K562 (cell line): Measurements from ENCODE around the gene NPY1R. TPM values are rescaled to one million over a fixed set of nuclear protein-coding genes. Genes with fewer than 3 reads are reported as not detected.

ENCODE experiments used
- ATAC-seq: fragments of 200-7000 bp; cut with Tn5 transposase; 3 replicates; pipeline ENCODE4 v1.9.1; 2020; ENCODE audit warnings: moderate library complexity
- BruUV-seq: library from RNA; stranded (reverse); fragments of 400-500 nt; replicated peaks from 2 replicates; lab custom pipeline; 2021; lab: Mats Ljungman, UMichigan
- CTCF ChIA-PET: fragments of 300-600 bp; formaldehyde crosslinking; extraction: SDS; loops from one replicate; lab custom pipeline; 2021; ENCODE audit warnings: low intra/inter-chr PET ratio; lab: Yijun Ruan, JAX
- POLR2A ChIA-PET: fragments of 300-600, 350-650 bp; sonication (Branson Sonifier 250); formaldehyde crosslinking; extraction: SDS; loops from one replicate; lab custom pipeline; 2021; ENCODE audit warnings: antibody characterized with exemption, inconsistent platforms; lab: Yijun Ruan, JAX
- DNase-seq, 4 experiments: peaks; one replicate each; pipeline versions ENCODE4 v3.0.0 to v3.0.0-alpha.2; 2011 to 2018; ENCODE audit warnings: low spot score in 3 of 4, mixed read lengths in 3 of 4; ENCODE audit errors: extremely low read depth in 1 of 4
- FAIRE-seq: peaks from 2 replicates; lab custom pipeline; 2011; peaks lifted over from hg19 to GRCh38; lab: Jason Lieb, UNC
- H2AFZ ChIP-seq: 2 replicates; pipeline ENCODE4 v1.6.0; 2011; ENCODE audit warnings: low read depth, low read length, control low read depth, inconsistent platforms
- H3K27ac ChIP-seq: fragments of 200-600 bp; 3 replicates; pipeline ENCODE4 v1.8.0; 2011; ENCODE audit warnings: low read depth, mild to moderate bottlenecking, control low read depth, inconsistent platforms, low read length, moderate library complexity, mixed read lengths; ENCODE audit errors: extremely low read depth
- H3K27me3 ChIP-seq, 2 experiments: fragments of 300-600 bp in 1 of 2; 2 replicates in 1 of 2; 3 replicates in 1 of 2; pipeline versions ENCODE4 v1.6.0 to v1.8.0; 2011; ENCODE audit warnings: inconsistent platforms in 2 of 2, low read length in 2 of 2, mild to moderate bottlenecking in 1 of 2, mixed read lengths in 1 of 2, moderate library complexity in 1 of 2; ENCODE audit not compliant: control insufficient read depth in 2 of 2, insufficient read depth in 2 of 2
- H3K36me3 ChIP-seq: fragments of 300-600 bp; 3 replicates; pipeline ENCODE4 v1.8.0; 2011; ENCODE audit warnings: mild to moderate bottlenecking, low read length, inconsistent platforms; ENCODE audit not compliant: control insufficient read depth, insufficient read depth
- H3K4me1 ChIP-seq, 2 experiments: fragments of 200-600 bp in 1 of 2; replicated peaks in 1 of 2; 2 replicates in 1 of 2; 3 replicates in 1 of 2; pipeline versions ENCODE4 v1.5.1 to v1.8.0; 2011; ENCODE audit warnings: inconsistent platforms in 2 of 2, low read length in 2 of 2, mild to moderate bottlenecking in 1 of 2, mixed read lengths in 1 of 2, moderate library complexity in 1 of 2; ENCODE audit not compliant: control insufficient read depth in 2 of 2, insufficient read depth in 2 of 2
- H3K4me2 ChIP-seq: 2 replicates; pipeline ENCODE4 v1.6.1; 2011; ENCODE audit warnings: low read length, control low read depth, inconsistent platforms, mixed read lengths; ENCODE audit not compliant: insufficient read depth
- H3K4me3 ChIP-seq: fragments of 200-600 bp; sonication (generic), shearing (Covaris generic); 2 replicates; pipeline ENCODE4 v1.5.1; 2016; ENCODE audit warnings: control low read depth, inconsistent platforms
- H3K79me2 ChIP-seq: fragments of 200-600 bp; 3 replicates; pipeline ENCODE4 v1.8.0; 2011; ENCODE audit warnings: low read length, inconsistent platforms; ENCODE audit not compliant: control insufficient read depth, insufficient read depth
- H3K9ac ChIP-seq, 2 experiments: 2 replicates each; pipeline versions ENCODE4 v1.6.0 to v1.6.1; 2011; ENCODE audit warnings: low read depth in 2 of 2, low read length in 2 of 2, control low read depth in 1 of 2, inconsistent platforms in 1 of 2, mild to moderate bottlenecking in 1 of 2, mixed read lengths in 1 of 2; ENCODE audit not compliant: insufficient read depth in 1 of 2
- H3K9me1 ChIP-seq: one replicate; pipeline ENCODE4 v1.6.0; 2011; ENCODE audit warnings: inconsistent platforms, mild to moderate bottlenecking, low read length, moderate library complexity; ENCODE audit not compliant: control insufficient read depth, insufficient read depth
- H3K9me3 ChIP-seq: replicated peaks from 2 replicates; pipeline ENCODE4 v1.5.1; 2011; ENCODE audit warnings: low read depth, low read length, inconsistent platforms; ENCODE audit not compliant: control insufficient read depth, insufficient read depth
- H4K20me1 ChIP-seq: replicated peaks from 2 replicates; pipeline ENCODE4 v1.6.1; 2011; ENCODE audit warnings: low read length, inconsistent platforms, mixed read lengths; ENCODE audit not compliant: control insufficient read depth, insufficient read depth
- CEBPG ChIP-seq, 3 experiments: fragments of 200-800 bp in 1 of 3; sonication (Bioruptor generic) in 1 of 3; sonication (generic) in 1 of 3; formaldehyde crosslinking in 1 of 3; IDR thresholded peaks in 2 of 3; conservative IDR thresholded peaks in 1 of 3; 2 replicates each; pipeline versions ENCODE4 v1.6.1 to v1.8.0; 2016 to 2022; ENCODE audit warnings: missing compliant biosample characterization in 2 of 3, missing genetic modification characterization in 2 of 3, mild to moderate bottlenecking in 1 of 3, missing genetic modification reagents in 1 of 3
- KLF13 ChIP-seq: fragments of 450-650 bp; IDR thresholded peaks from 2 replicates; pipeline ENCODE4 v1.6.1; 2016; ENCODE audit warnings: missing genetic modification characterization, low read depth, mild to moderate bottlenecking, missing compliant biosample characterization, moderate library complexity, borderline replicate concordance
- MYNN ChIP-seq, 2 experiments: sonication (generic); formaldehyde crosslinking in 1 of 2; IDR thresholded peaks; 2 replicates each; pipeline versions ENCODE4 v1.5.0 to v1.6.1; 2016 to 2020; ENCODE audit warnings: antibody characterized with exemption in 1 of 2, missing genetic modification reagents in 1 of 2
- PBX2 ChIP-seq, 2 experiments: IDR thresholded peaks in 1 of 2; conservative IDR thresholded peaks in 1 of 2; 2 replicates each; pipeline ENCODE4 v1.6.1; 2016; ENCODE audit warnings: low read depth in 2 of 2, mild to moderate bottlenecking in 1 of 2, missing compliant biosample characterization in 1 of 2, missing genetic modification characterization in 1 of 2, moderate library complexity in 1 of 2
- ZBTB33 ChIP-seq: sonication (generic); formaldehyde crosslinking; IDR thresholded peaks from 2 replicates; pipeline ENCODE4 v1.8.1; 2023; ENCODE audit warnings: mild to moderate bottlenecking, missing genetic modification reagents
- ZKSCAN8 ChIP-seq: fragments of 200-800 bp; sonication (Bioruptor generic); IDR thresholded peaks from 2 replicates; pipeline ENCODE4 v1.6.1; 2016; ENCODE audit warnings: missing genetic modification characterization, missing compliant biosample characterization
- WGBS: fragments of 100-300 bp; shearing (Covaris generic); methylation state at CpG from one replicate; pipeline ENCODE4 v1.1.6; 2016; ENCODE audit warnings: low coverage, mixed read lengths; ENCODE audit not compliant: insufficient coverage; ENCODE audit errors: missing lambda C conversion rate; 5-methylcytosine and 5-hydroxymethylcytosine counted together
- in situ Hi-C: fragments of 300-500 bp; cut with MboI; formaldehyde crosslinking; loops from 4 replicates; pipeline ENCODE4 v1.15.0; 2018; ENCODE audit warnings: inconsistent platforms, mixed read lengths
- intact Hi-C: fragments of 100-400 bp; cut with micrococcal nuclease; formaldehyde crosslinking; loops from 2 replicates; pipeline ENCODE4 v1.14.2; 2022
- polyA plus RNA-seq, 8 experiments: library from polyadenylated mRNA; depleted of rRNA in 4 of 8; stranded (reverse) in 5 of 8; unstranded in 3 of 8; fragments of >200 nt; fragmentation: Nextera tagmentation in 2 of 8; fragmentation: Illumina TruSeq in 1 of 8; extraction: Ambion mirVana in 2 of 8; extraction: Trizol in 1 of 8; gene quantifications; 2 replicates each; pipeline versions ENCODE4 v1.2.1 to v1.2.3, GENCODE V29; 2011 to 2014; ENCODE audit warnings: inconsistent platforms in 1 of 8, missing spikeins in 1 of 8
- total RNA-seq, 7 experiments: library from RNA; depleted of rRNA in 6 of 7; stranded (reverse); fragments of >200 nt in 6 of 7; fragmentation: Illumina TruSeq in 2 of 7; extraction: Trizol in 2 of 7; gene quantifications; 2 replicates each; pipeline versions ENCODE4 v1.2.1 to v1.2.3, GENCODE V29; 2011 to 2021; ENCODE audit warnings: low replicate concordance in 1 of 7

Gene NPY1R
- total and polyA plus RNA-seq, 9 of the 15 experiments (the other 6 are each of a cell fraction or from before 2014, with no cell fraction given): 0.04 to 0.18 (median 0.12) TPM; not detected in 5

- no peak for TF ChIP-seq PBX2 (CRISPR knock-in tag; IDR thresholded peaks at IDR 0.05; ENCODE audit: low read depth)
- no peak for TF ChIP-seq PBX2 (tag; conservative IDR thresholded peaks at IDR 0.05; ENCODE audit: low read depth)
- TF ChIP-seq KLF13 (tag): no peak
- TF ChIP-seq MYNN (IDR thresholded peaks at IDR 0.05): no peak
- TF ChIP-seq MYNN (CRISPR knock-in tag; IDR thresholded peaks at IDR 0.05): no peak
Measured at GRCh38 chr4:163335384-163335783, 3.0 kb upstream of the NPY1R start (continued).

- peaks cover 0 to 8% of the 10 kb centered on the region in 2 experiments; a peak in 4 of 5 replicates for H3K4me1 ChIP-seq
- H3K9ac ChIP-seq: no peak overlapping the region
- H3K27ac ChIP-seq: no peak overlapping the region
- in situ Hi-C loops (loop anchor here (10.0 kb wide), 2 partner anchors 137 to 227 kb away; no protein-coding TSS in a partner anchor), intact Hi-C loops (loop anchor here (1.0 to 5.0 kb wide), 5 partner anchors 137 to 835 kb away; no protein-coding TSS in a partner anchor)
- no peaks in the 10 kb centered on the region for H3K9me3 ChIP-seq
- no peak for ATAC-seq
- H3K4me2 ChIP-seq: peak overlapping the region; percentile 68; the same call in 1 of the 2 replicates
- TF ChIP-seq ZKSCAN8 (no peak), ZBTB33 (0 out of 2 replicates have a peak, but pooled peaks have one; percentile 31), CEBPG (CRISPR knock-in tag; IDR thresholded peaks at IDR 0.05) (no peak), CEBPG (tag; conservative IDR thresholded peaks at IDR 0.05 in 1 of 2, IDR thresholded peaks at IDR 0.05 in 1 of 2) (peak in 1 of 2 experiments; percentile 2; a peak in 1 of 4 replicates)
- peaks cover 0 to 8% of the 10 kb centered on the region in 2 experiments; a peak in 1 of 5 replicates for H3K27me3 ChIP-seq
- no peak for FAIRE-seq
- H3K4me3 ChIP-seq: no peak overlapping the region
- H2AFZ ChIP-seq: no peak overlapping the region; the same call in 1 of the 2 replicates
- H4K20me1 ChIP-seq: no peaks in the 10 kb centered on the region
- POLR2A ChIA-PET: no interaction called here
- H3K9me1 ChIP-seq: no peaks in the 10 kb centered on the region
- 62% methylated on average over 19 of the region's 58 CpGs for WGBS
- H3K36me3 ChIP-seq: no peaks in the 10 kb centered on the region
- no peak for DNase-seq
- no TSS peak for BruUV-seq
- H3K79me2 ChIP-seq: no peaks in the 10 kb centered on the region
- CTCF ChIA-PET: no interaction called here
Measured at GRCh38 chr4:163331629-163332376, 593 bp downstream of the NPY1R start.
